ENCODE results near the gene HOMER2. TPM values are rescaled to one million over a fixed set of nuclear protein-coding genes. Genes with fewer than 3 reads are reported as not detected.

HOMER2 gene
- total and polyA plus RNA-seq, 2 experiments from 2014 or later: 24.4 to 54.5 TPM

- H3K4me3 ChIP-seq: no peak overlapping the region
- H3K27me3 ChIP-seq: no peaks in the 10 kb centered on the region
- no peaks in the 10 kb centered on the region for H3K9me3 ChIP-seq (ENCODE audit: low read depth)
- H3K4me1 ChIP-seq (ENCODE audit: low read depth): peaks cover 41% of the 10 kb centered on the region
- H3K36me3 ChIP-seq: peaks cover 7% of the 10 kb centered on the region
- no peak for DNase-seq (ENCODE audit: low read depth in 1 of 2, low spot score in 1 of 2)
- TF ChIP-seq CTCF (IDR thresholded peaks at IDR 0.05; ENCODE audit: low read depth, low read length): no peak
- H3K27ac ChIP-seq: peak overlapping the region; percentile 83
Measured at GRCh38 chr15:82808634-82809041, 143.9 kb downstream of the HOMER2 start.

- H3K27me3 ChIP-seq: no peaks in the 10 kb centered on the region
- H3K9me3 ChIP-seq (ENCODE audit: low read depth): no peaks in the 10 kb centered on the region
- peaks cover 4% of the 10 kb centered on the region for H3K36me3 ChIP-seq
- H3K27ac ChIP-seq: peak overlapping the region; percentile 83
- no peak overlapping the region for H3K4me3 ChIP-seq
- peaks cover 45% of the 10 kb centered on the region for H3K4me1 ChIP-seq (ENCODE audit: low read depth)
- TF ChIP-seq CTCF (IDR thresholded peaks at IDR 0.05; ENCODE audit: low read depth, low read length): no peak
- no peak for DNase-seq (ENCODE audit: low read depth in 1 of 2, low spot score in 1 of 2)
Measured at GRCh38 chr15:82807920-82808633, 144.4 kb downstream of the HOMER2 start.

- peak in 1 of 2 donors; percentile 97 for DNase-seq (ENCODE audit: low read depth in 1 of 2, low spot score in 1 of 2)
- no peak for TF ChIP-seq CTCF (IDR thresholded peaks at IDR 0.05; ENCODE audit: low read depth, low read length)
- H3K4me1 ChIP-seq (ENCODE audit: low read depth): peaks cover 44% of the 10 kb centered on the region
- no peaks in the 10 kb centered on the region for H3K36me3 ChIP-seq
- H3K27me3 ChIP-seq: no peaks in the 10 kb centered on the region
- peak within 1 kb of the TSS; percentile 51 for H3K4me3 ChIP-seq
- H3K27ac ChIP-seq: peak within 1 kb of the TSS; percentile 98
- H3K9me3 ChIP-seq (ENCODE audit: low read depth): no peaks in the 10 kb centered on the region
Measured at GRCh38 chr15:82805994-82806406, 146.5 kb downstream of the HOMER2 start, which contains the start of gene FSD2. Gene FSD2, minus strand, starts transcription at chr15:82806069. Its CDS starts 18,679 bp downstream, at chr15:82787390.

GRCh38 chr15:82804575-82804949 is 148.0 kb downstream of the HOMER2 start:
- no peaks in the 10 kb centered on the region for H3K36me3 ChIP-seq
- no peak for TF ChIP-seq CTCF (IDR thresholded peaks at IDR 0.05; ENCODE audit: low read depth, low read length)
- peak; percentile 36 to 77 for DNase-seq (ENCODE audit: low read depth in 1 of 2, low spot score in 1 of 2)
- H3K27me3 ChIP-seq: no peaks in the 10 kb centered on the region
- no peaks in the 10 kb centered on the region for H3K9me3 ChIP-seq (ENCODE audit: low read depth)
- peak overlapping the region; percentile 98 for H3K27ac ChIP-seq
- peak overlapping the region; percentile 51 for H3K4me3 ChIP-seq
- peaks cover 44% of the 10 kb centered on the region for H3K4me1 ChIP-seq (ENCODE audit: low read depth)

- H3K9me3 ChIP-seq (ENCODE audit: low read depth): no peaks in the 10 kb centered on the region
- H3K36me3 ChIP-seq: no peaks in the 10 kb centered on the region
- H3K4me1 ChIP-seq (ENCODE audit: low read depth): peaks cover 42% of the 10 kb centered on the region
- no peaks in the 10 kb centered on the region for H3K27me3 ChIP-seq
- H3K4me3 ChIP-seq: peak overlapping the region; percentile 51
- H3K27ac ChIP-seq: peak overlapping the region; percentile 98
- no peak for TF ChIP-seq CTCF (IDR thresholded peaks at IDR 0.05; ENCODE audit: low read depth, low read length)
- DNase-seq (ENCODE audit: low read depth in 1 of 2, low spot score in 1 of 2): peak in 1 of 2 donors; percentile 43
Measured at GRCh38 chr15:82803793-82804574, 148.5 kb downstream of the HOMER2 start.
